Kidney (tissue), 14 donors: ENCODE results near the gene OR51L1. TPM values are rescaled to one million over a fixed set of nuclear protein-coding genes. Genes with fewer than 3 reads are reported as not detected.

Experiments
- DNase-seq, 5 donors: peaks; one replicate each; pipeline ENCODE4 v3.0.0-alpha.2; 2013 to 2020
- FAIRE-seq: peaks from 2 replicates; lab custom pipeline; 2012; peaks lifted over from hg19 to GRCh38; lab: Jason Lieb, UNC
- H3K27ac ChIP-seq, 2 donors: one replicate each; pipeline ENCODE4 v1.7.0; 2013; ENCODE audit warnings: low read depth in 2 of 2, low read length in 2 of 2, inconsistent platforms in 1 of 2
- H3K27me3 ChIP-seq: one replicate; pipeline ENCODE4 v1.7.1; 2013; ENCODE audit warnings: low read length, inconsistent platforms; ENCODE audit not compliant: control insufficient read depth, insufficient read depth
- H3K36me3 ChIP-seq, 3 donors: one replicate each; pipeline versions ENCODE4 v1.7.0 to v1.7.1; 2013; ENCODE audit warnings: low read length in 3 of 3, control low read depth in 1 of 3, inconsistent platforms in 1 of 3; ENCODE audit not compliant: insufficient read depth in 3 of 3, control insufficient read depth in 2 of 3
- H3K4me1 ChIP-seq, 3 donors: one replicate each; pipeline versions ENCODE4 v1.7.0 to v1.7.1; 2013; ENCODE audit warnings: low read length in 3 of 3, inconsistent platforms in 1 of 3, low read depth in 1 of 3; ENCODE audit not compliant: control insufficient read depth in 2 of 3, insufficient read depth in 2 of 3
- H3K4me3 ChIP-seq, 3 donors: one replicate each; pipeline versions ENCODE4 v1.7.0 to v1.8.1; 2013; ENCODE audit warnings: low read length in 3 of 3, control low read depth in 1 of 3, inconsistent platforms in 1 of 3
- H3K9ac ChIP-seq, 3 donors: one replicate each; pipeline versions ENCODE4 v1.7.0 to v1.7.1; 2013; ENCODE audit warnings: low read length in 3 of 3, control low read depth in 1 of 3, inconsistent platforms in 1 of 3
- H3K9me3 ChIP-seq, 3 donors: one replicate each; pipeline versions ENCODE4 v1.7.0 to v1.7.1; 2013; ENCODE audit warnings: low read length in 3 of 3, control low read depth in 1 of 3, inconsistent platforms in 1 of 3; ENCODE audit not compliant: control insufficient read depth in 2 of 3, insufficient read depth in 1 of 3
- intact Hi-C: fragments of 100-400 bp; cut with DNase I; formaldehyde crosslinking; loops from one replicate; pipeline ENCODE4 v1.11.1; 2022
- polyA plus RNA-seq: library from polyadenylated mRNA; stranded (reverse); fragments of 350-450 nt; fragmentation: Illumina TruSeq; extraction: RNeasy Lipid Tissue Mini Kit (QIAGEN cat#74804); gene quantifications from one replicate; pipeline ENCODE4 v1.2.3, GENCODE V29; 2014; ENCODE audit warnings: low read depth, low replicate concordance; ENCODE audit not compliant: insufficient read depth
- total RNA-seq: library from RNA; stranded (reverse); fragmentation: NEBNext Ultra II Directional; extraction: Animal tissue kit (Norgen Biotek cat#: 25700); gene quantifications from one replicate; pipeline ENCODE4 v1.2.1, GENCODE V29; 2021
- TF ChIP-seq, protein P1 (sequence below): IDR thresholded peaks from 3 replicates; pipeline ENCODE4 v1.5.1; 2012; ENCODE audit warnings: mild to moderate bottlenecking, moderate library complexity, borderline replicate concordance; ENCODE audit not compliant: insufficient read depth; ENCODE audit errors: extremely low read depth
- donor health status: control.
- donor health status: control.
- donor health status: control.
- donor health status: control.
- donor health status: control.
- donor health status: DM: yes; HTN: yes; CAD: no.
- donor health status: Normal renal cell carcinoma (clear cell type).

OR51L1 gene
- total and polyA plus RNA-seq, 2 donors from 2014 or later: not detected

DNA sequence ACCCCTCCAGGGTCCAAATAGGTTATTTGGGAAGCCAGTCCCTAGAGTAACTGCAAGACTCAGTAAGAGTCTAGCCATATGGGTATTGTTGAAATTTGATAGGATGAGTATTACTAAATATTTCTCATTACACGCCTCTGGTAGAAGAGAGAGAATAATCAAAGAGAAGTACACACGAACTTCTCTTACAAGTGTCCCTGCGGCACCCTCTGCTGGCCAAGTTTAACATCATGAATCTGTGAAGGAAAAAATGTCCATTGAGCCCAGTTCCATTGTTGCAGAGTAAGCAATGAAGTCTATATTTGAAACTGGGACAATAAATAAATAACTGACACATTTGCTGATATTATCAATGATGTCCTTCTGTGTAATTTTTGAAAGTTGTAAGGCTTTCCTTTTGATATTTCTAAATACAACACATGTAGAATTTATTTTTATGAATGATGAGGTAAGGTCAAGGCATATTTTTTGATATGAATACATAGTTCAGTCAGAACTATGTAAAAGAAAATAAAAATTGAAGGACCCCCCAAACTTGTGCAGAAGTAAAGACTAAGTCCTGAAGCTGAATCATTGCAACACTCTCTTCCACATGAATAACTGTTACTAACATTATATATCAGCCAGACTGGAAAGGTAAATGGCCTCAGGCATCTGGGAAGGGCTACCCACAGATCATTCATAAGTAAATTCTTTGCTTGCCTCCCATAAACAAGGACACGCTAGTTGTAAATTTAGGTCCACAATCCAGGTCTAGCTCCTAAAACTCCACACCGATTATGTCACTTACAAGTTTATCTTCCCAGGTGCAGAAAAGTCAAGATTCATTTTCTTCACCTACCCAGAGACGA is 10.0 kb downstream of the OR51L1 start:
- Histone ChIP-seq H3K36me3 (no peaks in the 10 kb centered on the region), H3K27ac (no peak overlapping the region), H3K9me3 (no peaks in the 10 kb centered on the region), H3K4me1 (no peaks in the 10 kb centered on the region), H3K9ac (no peak overlapping the region), H3K27me3 (no peaks in the 10 kb centered on the region), H3K4me3 (no peak overlapping the region)
- DNase-seq (peak in 4 of 5 donors; percentile 66 to 87 (median 80)), FAIRE-seq (peak; percentile 66)
- TF ChIP-seq, protein P1, sequence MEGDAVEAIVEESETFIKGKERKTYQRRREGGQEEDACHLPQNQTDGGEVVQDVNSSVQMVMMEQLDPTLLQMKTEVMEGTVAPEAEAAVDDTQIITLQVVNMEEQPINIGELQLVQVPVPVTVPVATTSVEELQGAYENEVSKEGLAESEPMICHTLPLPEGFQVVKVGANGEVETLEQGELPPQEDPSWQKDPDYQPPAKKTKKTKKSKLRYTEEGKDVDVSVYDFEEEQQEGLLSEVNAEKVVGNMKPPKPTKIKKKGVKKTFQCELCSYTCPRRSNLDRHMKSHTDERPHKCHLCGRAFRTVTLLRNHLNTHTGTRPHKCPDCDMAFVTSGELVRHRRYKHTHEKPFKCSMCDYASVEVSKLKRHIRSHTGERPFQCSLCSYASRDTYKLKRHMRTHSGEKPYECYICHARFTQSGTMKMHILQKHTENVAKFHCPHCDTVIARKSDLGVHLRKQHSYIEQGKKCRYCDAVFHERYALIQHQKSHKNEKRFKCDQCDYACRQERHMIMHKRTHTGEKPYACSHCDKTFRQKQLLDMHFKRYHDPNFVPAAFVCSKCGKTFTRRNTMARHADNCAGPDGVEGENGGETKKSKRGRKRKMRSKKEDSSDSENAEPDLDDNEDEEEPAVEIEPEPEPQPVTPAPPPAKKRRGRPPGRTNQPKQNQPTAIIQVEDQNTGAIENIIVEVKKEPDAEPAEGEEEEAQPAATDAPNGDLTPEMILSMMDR: peak; percentile 70
- intact Hi-C loops: no loop called here

- H3K27me3 ChIP-seq: no peaks in the 10 kb centered on the region
- H3K36me3 ChIP-seq: no peaks in the 10 kb centered on the region
- no peak overlapping the region for H3K4me3 ChIP-seq
- intact Hi-C loops: no loop called here
- no peaks in the 10 kb centered on the region for H3K9me3 ChIP-seq
- no peak for FAIRE-seq
- no peaks in the 10 kb centered on the region for H3K4me1 ChIP-seq
- H3K9ac ChIP-seq: no peak overlapping the region
- no peak overlapping the region for H3K27ac ChIP-seq
- no peak for DNase-seq
- TF ChIP-seq, protein P1: no peak
These were observed 12.9 kb downstream of the OR51L1 start for GRCh38 chr11:5007561-5007960.

- H3K4me3 ChIP-seq: no peak overlapping the region
- DNase-seq (no peak), FAIRE-seq (no peak)
- TF ChIP-seq, protein P1: no peak
- intact Hi-C loops: no loop called here
- H3K36me3 ChIP-seq: no peaks in the 10 kb centered on the region
- H3K4me1 ChIP-seq: no peaks in the 10 kb centered on the region
- H3K27ac ChIP-seq: no peak overlapping the region
- H3K27me3 ChIP-seq: no peaks in the 10 kb centered on the region
- no peak overlapping the region for H3K9ac ChIP-seq
- H3K9me3 ChIP-seq: no peaks in the 10 kb centered on the region
These were observed 16.6 kb downstream of the OR51L1 start for GRCh38 chr11:5011254-5011653.
